Sigmoid colon (tissue), 4 donors: ENCODE measurements around the gene GBP2.

Experiments used
- EP300 ChIP-seq, 4 donors: sonication (generic); formaldehyde crosslinking; IDR thresholded peaks; one replicate each; pipeline ENCODE4 v1.6.1; 2017; ENCODE audit warnings: antibody characterized with exemption in 4 of 4
- POLR2A ChIP-seq, 2 donors: fragments of 450-650 bp; IDR thresholded peaks; one replicate each; pipeline ENCODE4 v1.6.1; 2016; ENCODE audit warnings: antibody characterized with exemption in 2 of 2, mild to moderate bottlenecking in 2 of 2, moderate library complexity in 2 of 2
- TF ChIP-seq, protein P1 (sequence below), 4 experiments: fragments of 450-650 bp in 3 of 4; fragments of 200-600 bp in 1 of 4; IDR thresholded peaks; one replicate each; pipeline ENCODE4 v1.5.1; 2016 to 2019; ENCODE audit warnings: antibody characterized with exemption in 4 of 4, mild to moderate bottlenecking in 3 of 4, moderate library complexity in 2 of 4

DNA sequence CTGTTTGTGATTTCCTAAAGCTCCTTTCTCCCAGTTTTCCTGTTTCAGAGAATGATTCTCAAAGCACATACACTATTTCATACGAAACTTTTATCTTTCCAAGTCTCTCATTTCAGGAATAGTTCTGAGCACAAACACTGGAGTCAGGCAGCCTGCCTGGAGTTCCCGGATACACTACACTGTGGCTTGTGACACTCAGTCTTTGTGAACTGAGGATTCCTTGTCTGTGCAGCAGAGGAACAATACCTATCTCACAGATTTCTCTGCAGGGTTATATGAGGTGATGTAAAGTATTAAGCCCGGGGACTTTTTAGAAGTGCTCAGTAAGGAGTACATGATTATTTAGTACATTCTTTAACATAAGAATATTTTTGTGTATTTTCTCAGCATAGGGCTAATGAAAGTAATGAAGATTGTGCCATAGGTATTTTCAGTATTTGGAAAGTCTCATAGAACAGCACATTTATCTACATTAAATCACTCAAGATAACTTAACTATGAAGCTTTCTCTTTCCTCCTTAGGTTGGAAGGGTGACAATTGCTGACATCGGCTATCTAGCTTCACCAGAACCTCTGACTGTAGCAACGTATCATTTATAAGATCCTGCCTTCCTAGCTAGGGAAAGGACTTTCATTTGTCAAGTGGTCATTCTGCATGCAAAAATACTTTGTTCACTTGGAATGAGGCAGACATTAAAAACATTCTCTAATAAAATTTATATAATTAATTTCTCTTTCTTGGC lies 12.9 kb downstream of the GBP2 start:
- TF ChIP-seq POLR2A (IDR thresholded peaks at IDR 0.05) (no peak), EP300 (IDR thresholded peaks at IDR 0.05) (no peak)
- TF ChIP-seq, protein P1, sequence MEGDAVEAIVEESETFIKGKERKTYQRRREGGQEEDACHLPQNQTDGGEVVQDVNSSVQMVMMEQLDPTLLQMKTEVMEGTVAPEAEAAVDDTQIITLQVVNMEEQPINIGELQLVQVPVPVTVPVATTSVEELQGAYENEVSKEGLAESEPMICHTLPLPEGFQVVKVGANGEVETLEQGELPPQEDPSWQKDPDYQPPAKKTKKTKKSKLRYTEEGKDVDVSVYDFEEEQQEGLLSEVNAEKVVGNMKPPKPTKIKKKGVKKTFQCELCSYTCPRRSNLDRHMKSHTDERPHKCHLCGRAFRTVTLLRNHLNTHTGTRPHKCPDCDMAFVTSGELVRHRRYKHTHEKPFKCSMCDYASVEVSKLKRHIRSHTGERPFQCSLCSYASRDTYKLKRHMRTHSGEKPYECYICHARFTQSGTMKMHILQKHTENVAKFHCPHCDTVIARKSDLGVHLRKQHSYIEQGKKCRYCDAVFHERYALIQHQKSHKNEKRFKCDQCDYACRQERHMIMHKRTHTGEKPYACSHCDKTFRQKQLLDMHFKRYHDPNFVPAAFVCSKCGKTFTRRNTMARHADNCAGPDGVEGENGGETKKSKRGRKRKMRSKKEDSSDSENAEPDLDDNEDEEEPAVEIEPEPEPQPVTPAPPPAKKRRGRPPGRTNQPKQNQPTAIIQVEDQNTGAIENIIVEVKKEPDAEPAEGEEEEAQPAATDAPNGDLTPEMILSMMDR (IDR thresholded peaks at IDR 0.05) = no peak
